GM19324 (cell line): ENCODE measurements around the gene UBTD2.
"Not testable (repeated sequence)": the region's sequence is repeated elsewhere in the genome, so short reads cannot be mapped to it uniquely, and the experiment has no call there.

Experiments
- ATAC-seq: cut with Tn5 transposase; IDR thresholded peaks from one replicate; pipeline ENCODE4 v1.9.1; 2021; ENCODE audit warnings: mild to moderate bottlenecking, moderate library complexity; ENCODE audit not compliant: unreplicated experiment, low FRiP score

Gene UBTD2

GRCh38 chr5:172252501-172252900, 31.1 kb downstream of the UBTD2 start:
- no peak for ATAC-seq

GRCh38 chr5:172251419-172251818, 32.1 kb downstream of the UBTD2 start:
- ATAC-seq: no peak

- no peak for ATAC-seq
These were observed 34.9 kb downstream of the UBTD2 start for GRCh38 chr5:172248637-172249036.

- ATAC-seq: no peak
These were observed 37.9 kb downstream of the UBTD2 start for GRCh38 chr5:172245703-172246125.

GRCh38 chr5:172245046-172245445, 38.5 kb downstream of the UBTD2 start:
- no peak for ATAC-seq

- ATAC-seq: no peak
These were observed 40.3 kb downstream of the UBTD2 start for GRCh38 chr5:172243302-172243701.

GRCh38 chr5:172238334-172238733, 45.2 kb downstream of the UBTD2 start:
- no peak for ATAC-seq

GRCh38 chr5:172235827-172236736, 47.5 kb downstream of the UBTD2 start:
- no peak for ATAC-seq

GRCh38 chr5:172235132-172235780, 48.3 kb downstream of the UBTD2 start:
- ATAC-seq: peak; percentile 49

GRCh38 chr5:172234031-172234430, 49.5 kb downstream of the UBTD2 start:
- no peak for ATAC-seq

- no peak for ATAC-seq
These were observed 53.7 kb downstream of the UBTD2 start for GRCh38 chr5:172229904-172230303.

GRCh38 chr5:172224996-172225395, 58.6 kb downstream of the UBTD2 start:
- ATAC-seq: no peak

GRCh38 chr5:172223901-172224873, 59.4 kb downstream of the UBTD2 start:
- ATAC-seq: peak; percentile 69

GRCh38 chr5:172219296-172219695, 64.3 kb downstream of the UBTD2 start:
- ATAC-seq: no peak

GRCh38 chr5:172216345-172216744, 67.2 kb downstream of the UBTD2 start:
- ATAC-seq: no peak

GRCh38 chr5:172213126-172213525, 70.4 kb downstream of the UBTD2 start:
- ATAC-seq: no peak

- no peak for ATAC-seq
These were observed 71.9 kb downstream of the UBTD2 start for GRCh38 chr5:172211676-172212075.

GRCh38 chr5:172209714-172210113, 73.8 kb downstream of the UBTD2 start:
- no peak for ATAC-seq

- no peak for ATAC-seq
These were observed 76.1 kb downstream of the UBTD2 start for GRCh38 chr5:172207511-172207910.

GRCh38 chr5:172205984-172206383, 77.6 kb downstream of the UBTD2 start:
- not testable (repeated sequence) for ATAC-seq

GRCh38 chr5:172200476-172200875, 83.1 kb downstream of the UBTD2 start:
- ATAC-seq: no peak
